ENCODE measurements around the gene EML4. TPM values are rescaled to one million over a fixed set of nuclear protein-coding genes. Genes with fewer than 3 reads are reported as not detected.

EML4 gene
- total and polyA plus RNA-seq, 10 of the 15 experiments (the other 5 are each of a cell fraction or from before 2014, with no cell fraction given): 23.1 to 91.3 (median 77.4) TPM

DNA sequence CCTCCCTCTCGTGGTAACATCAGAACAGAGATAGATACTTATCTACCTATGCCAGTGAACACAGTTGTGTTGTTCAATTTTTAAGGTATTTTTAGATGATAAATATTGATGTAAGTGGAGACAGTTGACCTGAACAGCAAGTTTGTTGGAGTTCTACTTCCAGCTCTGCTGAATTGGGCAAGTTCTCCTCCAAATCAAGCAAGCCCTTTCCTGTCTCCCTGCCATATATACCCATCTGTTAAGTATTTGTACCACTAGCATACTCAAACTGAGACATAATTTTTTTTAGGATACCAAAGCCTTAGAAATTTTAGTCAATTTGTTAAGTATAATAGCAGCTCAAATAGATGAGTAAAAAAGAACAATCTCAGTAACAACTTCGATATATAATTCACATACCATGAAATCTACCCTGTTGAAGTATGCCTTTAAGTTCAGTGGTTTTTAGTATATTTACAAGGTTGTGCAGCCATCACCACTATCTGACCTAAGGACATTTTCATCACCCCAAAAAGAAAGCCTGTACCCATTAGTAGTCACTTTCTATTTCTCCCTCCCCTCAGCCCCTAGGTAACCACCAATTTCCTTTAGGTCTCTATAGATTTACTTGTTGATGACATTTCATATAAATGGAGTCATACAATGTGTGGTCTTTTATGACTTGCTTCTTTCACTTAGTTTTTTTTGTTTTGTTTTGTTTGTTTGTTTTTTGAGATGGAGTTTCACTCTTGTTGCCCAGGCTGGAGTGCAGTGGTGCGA lies 130.0 kb downstream of the EML4 start:
- in situ Hi-C loops (cut with MboI) (no loop called here), intact Hi-C loops (cut with micrococcal nuclease; ENCODE audit: unreplicated experiment) (no loop called here)
- no peaks in the 10 kb centered on the region for H3K9me3 ChIP-seq (replicated peaks; ENCODE audit: control insufficient read depth, insufficient read depth, low read length)
- peaks cover 7% of the 10 kb centered on the region; the same call in 1 of the 2 replicates for H3K4me1 ChIP-seq (ENCODE audit: control insufficient read depth, insufficient read depth, low read length)
- no TSS peak for BruUV-seq (replicated peaks)
- ChIA-PET POLR2A (no interaction called here), RAD21 (ENCODE audit: unreplicated experiment) (no interaction called here), SMC1A (ENCODE audit: uncharacterized antibody, unreplicated experiment) (no interaction called here), CTCF (interaction anchor here (1.0 kb wide), 1 partner anchor 18 kb away, joined by 3 read pairs; no protein-coding TSS in a partner anchor)
- no peaks in the 10 kb centered on the region for H4K20me1 ChIP-seq (ENCODE audit: control insufficient read depth, insufficient read depth)
- no peak overlapping the region for H2AFZ ChIP-seq (ENCODE audit: control insufficient read depth, low read depth, low read length)
- no peaks in the 10 kb centered on the region for H3K79me2 ChIP-seq (ENCODE audit: control insufficient read depth, insufficient read depth, low read length)
- no peak overlapping the region for H3K4me3 ChIP-seq
- no peaks in the 10 kb centered on the region for H3K27me3 ChIP-seq (replicated peaks in 1 of 2; ENCODE audit: control insufficient read depth in 2 of 2, insufficient read depth in 2 of 2, low read length in 1 of 2)
- no peak for DNase-seq (ENCODE audit: low read depth, low spot score)
- TF ChIP-seq YY1 (IDR thresholded peaks at IDR 0.05; ENCODE audit: low read depth, low read length) (no peak), NR2C1 (IDR thresholded peaks at IDR 0.05) (no peak), DPF2 (IDR thresholded peaks at IDR 0.05) (no peak), CBFB (IDR thresholded peaks at IDR 0.05; ENCODE audit: low read depth) (no peak), ZNF622 (IDR thresholded peaks at IDR 0.05) (no peak), SMAD5 (IDR thresholded peaks at IDR 0.05; ENCODE audit: low read depth) (no peak), FOS (IDR thresholded peaks at IDR 0.05; ENCODE audit: borderline replicate concordance, extremely low read depth, insufficient read length) (no peak), RAD21 (IDR thresholded peaks at IDR 0.05; ENCODE audit: insufficient read depth, low read depth, low read length) (no peak), RBBP5 (conservative IDR thresholded peaks at IDR 0.05) (no peak)
- no peak overlapping the region for H3K27ac ChIP-seq (ENCODE audit: control insufficient read depth, insufficient read depth)
- no peak overlapping the region for H3K4me2 ChIP-seq (ENCODE audit: control insufficient read depth, insufficient read depth)
- FAIRE-seq: no peak
- peaks cover 4 to 13% of the 10 kb centered on the region in 2 experiments for H3K36me3 ChIP-seq (ENCODE audit: control insufficient read depth in 2 of 2, insufficient read depth in 2 of 2, low read length in 1 of 2)
- no peak overlapping the region for H3K9ac ChIP-seq (ENCODE audit: control insufficient read depth, insufficient read depth, low read length)
- WGBS (ENCODE audit: insufficient coverage, insufficient replicate concordance, low lambda C conversion rate, missing lambda C conversion rate): 98% methylated on average over 3 of the region's 3 CpGs
- ATAC-seq: no peak
